Measurements from ENCODE around the gene TMEM154. TPM values are rescaled to one million over a fixed set of nuclear protein-coding genes. Genes with fewer than 3 reads are reported as not detected.
A peak's percentile ranks its signal among the peaks of the same experiment; 100 is the strongest.

The TMEM154 gene
- total and polyA plus RNA-seq, 10 of the 15 experiments (the other 5 are each of a cell fraction or from before 2014, with no cell fraction given) = 5.1 to 41.4 (median 18.2) TPM

GRCh38 chr4:152659806-152660205 lies 20.0 kb downstream of the TMEM154 start (continued):
- TF ChIP-seq E2F8 (IDR thresholded peaks at IDR 0.05; ENCODE audit: low read depth, partially characterized antibody) = no peak
- no peak for TF ChIP-seq FOS (IDR thresholded peaks at IDR 0.05; ENCODE audit: borderline replicate concordance, extremely low read depth, insufficient read length)
- no peak for TF ChIP-seq NR2C2 (IDR thresholded peaks at IDR 0.05; ENCODE audit: borderline replicate concordance, control insufficient read depth, insufficient read length, low read depth)
- no peak for TF ChIP-seq MTA2 (IDR thresholded peaks at IDR 0.05; ENCODE audit: low read depth)
- TF ChIP-seq CBFB (IDR thresholded peaks at IDR 0.05; ENCODE audit: low read depth) = peak; percentile 61
- no peak for TF ChIP-seq FOXK2 (IDR thresholded peaks at IDR 0.05)
- TF ChIP-seq MXI1 (IDR thresholded peaks at IDR 0.05; ENCODE audit: low read depth, low read length) = no peak
- no peak for TF ChIP-seq EGR1 (IDR thresholded peaks at IDR 0.05; ENCODE audit: borderline replicate concordance in 1 of 2, low read depth in 2 of 2, low read length in 2 of 2)
- no peak for TF ChIP-seq ZBTB40 (IDR thresholded peaks at IDR 0.05; ENCODE audit: borderline replicate concordance)
- TF ChIP-seq RAD21 (IDR thresholded peaks at IDR 0.05; ENCODE audit: insufficient read depth, low read depth, low read length) = no peak
- no peak for TF ChIP-seq TCF7 (IDR thresholded peaks at IDR 0.05; ENCODE audit: borderline replicate concordance)
- no peak for TF ChIP-seq STAT3 (IDR thresholded peaks at IDR 0.05; ENCODE audit: low read depth, low read length)
- TF ChIP-seq ESRRA (IDR thresholded peaks at IDR 0.05; ENCODE audit: low read length) = no peak
- no peak for TF ChIP-seq HDGF (IDR thresholded peaks at IDR 0.05)
- no peak for TF ChIP-seq ASH2L (IDR thresholded peaks at IDR 0.05; ENCODE audit: borderline replicate concordance, low read depth)
- no peak for TF ChIP-seq MLLT1 (IDR thresholded peaks at IDR 0.05)
- no peak for TF ChIP-seq RELA (IDR thresholded peaks at IDR 0.05; ENCODE audit: borderline replicate concordance, partially characterized antibody)
- TF ChIP-seq IKZF2 (IDR thresholded peaks at IDR 0.05) = 0 out of 4 replicates have a peak, but pooled peaks have one; percentile 29 to 31
